HUDEP-2 (cell line): ENCODE measurements around the gene FYB1.

Experiments used
- DNase-seq, 76 experiments: peaks; one replicate each; lab custom pipeline; 2025; ENCODE audit not compliant: unreplicated experiment in 76 of 76; lab: John Stamatoyannopoulos, UW

The FYB1 gene

DNA sequence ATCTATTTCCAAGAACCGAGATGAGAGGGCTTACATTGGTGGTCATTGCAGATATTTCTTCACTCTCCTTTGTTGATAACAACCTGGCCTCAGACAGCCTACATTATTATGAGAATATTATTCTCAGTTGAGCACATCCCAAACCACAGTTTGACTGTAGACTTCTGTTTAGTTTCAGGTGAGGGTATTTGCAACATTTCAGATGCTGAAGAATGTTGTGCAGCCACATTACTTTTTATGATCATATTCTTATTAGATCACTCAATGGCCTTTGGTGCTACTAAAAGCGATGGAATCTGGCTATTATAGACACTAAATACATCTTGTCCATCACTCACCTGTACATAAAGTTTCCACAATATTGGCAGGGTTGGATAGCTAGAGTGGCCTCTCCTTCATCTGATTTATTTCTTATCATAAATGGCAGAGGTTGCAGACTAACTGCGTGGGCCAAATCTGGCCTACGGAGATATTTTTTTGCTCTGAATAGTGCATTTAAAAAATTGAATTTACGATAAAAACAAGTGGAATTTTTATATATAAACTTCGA is 119.0 kb downstream of the FYB1 start:
- no peak for DNase-seq

DNA sequence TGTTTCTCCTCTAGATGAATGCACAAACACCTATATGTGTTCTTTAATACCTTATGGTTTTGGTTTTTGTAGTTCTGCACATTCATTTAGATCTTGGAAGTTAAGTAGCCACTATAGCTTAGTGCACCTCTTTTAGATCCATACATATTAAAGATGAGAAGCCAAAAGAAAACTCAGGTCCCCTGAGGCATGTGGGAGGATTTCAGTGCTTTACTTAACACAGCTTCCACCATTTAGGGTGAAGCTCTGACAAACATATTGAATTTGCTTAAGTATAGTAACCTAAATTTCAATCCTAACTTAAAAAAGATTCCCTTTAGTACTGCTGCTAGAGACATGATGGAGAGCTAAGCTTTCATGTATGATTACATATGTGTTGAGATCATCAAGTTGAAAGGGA is 119.5 kb downstream of the FYB1 start:
- DNase-seq, result no peak

DNA sequence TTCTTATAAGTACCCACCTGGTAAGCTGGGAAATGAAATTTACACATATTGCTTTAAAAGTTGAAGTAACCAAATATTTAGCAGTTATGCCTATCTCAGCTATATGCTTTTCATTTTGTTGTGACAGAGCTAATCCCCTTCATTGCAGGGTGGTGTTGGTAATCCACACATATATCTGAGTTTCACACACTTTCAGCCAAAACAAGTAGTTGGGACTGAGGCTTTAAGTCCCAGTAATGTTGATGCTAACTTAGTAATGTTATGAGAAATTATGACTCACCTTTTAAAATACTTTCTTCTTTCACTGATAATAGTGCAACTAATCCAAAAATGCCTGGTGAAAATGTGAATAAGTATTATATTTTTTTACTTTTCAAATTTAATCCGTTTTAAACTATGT is 126.0 kb downstream of the FYB1 start:
- no peak for DNase-seq

DNA sequence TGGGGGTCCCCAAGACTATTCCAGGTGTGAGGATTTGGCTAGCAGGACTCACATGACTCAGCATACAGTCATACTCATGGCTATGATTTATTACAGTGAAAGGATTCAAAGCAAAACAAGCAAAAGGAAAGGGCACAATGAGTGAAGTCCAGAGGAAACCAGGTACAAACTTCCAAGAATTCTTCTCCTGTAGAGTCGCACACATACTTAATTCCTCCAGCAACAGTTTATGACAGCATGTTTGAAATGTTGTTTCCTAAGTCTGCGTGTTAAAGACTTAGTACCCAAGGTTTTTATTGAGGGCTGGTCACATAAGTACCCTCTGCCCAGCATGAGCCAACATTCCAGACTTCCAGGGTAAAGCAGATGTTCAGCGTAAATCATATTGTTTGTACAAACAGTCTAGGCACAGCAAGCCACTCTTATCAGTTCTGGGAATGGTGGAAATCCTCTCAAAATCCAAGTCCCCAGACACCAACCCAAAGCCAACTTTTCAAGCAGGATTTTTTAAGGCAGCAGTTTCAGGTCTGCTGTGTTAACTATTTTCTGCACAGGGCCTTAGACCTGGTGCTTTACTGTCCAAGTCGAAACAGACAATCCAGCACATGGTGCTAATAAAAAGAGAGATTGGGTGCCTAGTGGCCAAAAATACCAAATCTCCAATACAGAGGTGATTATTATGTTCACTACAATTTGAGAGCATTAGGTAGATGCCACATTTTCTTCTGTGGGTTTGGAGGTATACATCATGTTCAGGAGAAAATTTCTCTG is 126.6 kb downstream of the FYB1 start:
- DNase-seq, result no peak

DNA sequence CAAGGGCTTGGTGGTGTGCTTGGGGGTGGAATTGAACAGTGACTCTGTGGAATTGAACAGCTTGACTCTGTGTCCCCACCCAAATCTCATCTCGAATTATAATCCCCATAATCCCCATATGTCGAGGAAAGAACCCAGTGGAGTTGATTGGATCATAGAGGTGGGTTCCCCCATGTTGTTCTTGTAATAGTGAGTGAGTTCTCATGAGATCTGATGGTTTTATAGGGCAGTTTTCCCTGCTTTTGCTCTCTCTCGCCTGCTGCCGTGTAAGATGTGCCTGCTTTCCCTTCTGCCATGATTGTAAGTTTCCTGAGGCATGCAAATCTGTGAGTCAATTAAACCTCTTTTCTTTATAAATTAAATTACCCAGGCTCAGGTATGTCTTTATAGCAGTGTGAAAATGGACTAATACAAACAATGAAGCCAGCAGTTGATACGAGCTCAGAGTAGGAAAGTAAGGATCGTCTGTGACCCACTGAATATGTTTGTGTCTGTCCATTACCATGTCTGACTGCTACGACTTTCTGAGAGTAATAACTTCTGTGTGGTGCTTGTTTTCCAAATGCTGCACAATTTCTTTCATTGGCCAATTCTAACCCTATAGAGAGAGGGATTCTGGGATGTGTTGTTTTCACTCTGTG is 127.3 kb downstream of the FYB1 start:
- DNase-seq, result no peak

DNA sequence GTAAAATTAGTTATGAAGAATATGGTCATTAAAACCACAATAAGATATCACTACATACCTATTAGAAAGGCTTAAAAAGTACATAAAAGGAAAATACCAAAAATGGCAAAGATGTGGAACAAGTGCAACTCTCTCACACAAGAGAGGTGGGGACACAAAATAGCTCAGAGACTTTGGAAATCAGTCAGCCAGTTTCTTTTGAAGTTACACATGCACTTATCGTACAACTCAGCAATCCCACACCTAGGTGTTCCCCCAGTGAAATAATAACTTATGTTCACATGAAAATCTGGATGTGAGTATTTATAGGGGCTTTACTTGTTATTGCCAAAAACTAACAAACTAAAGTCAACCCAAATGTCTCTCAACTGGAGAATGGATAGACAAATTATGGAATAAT is 135.4 kb downstream of the FYB1 start:
- DNase-seq, result no peak

DNA sequence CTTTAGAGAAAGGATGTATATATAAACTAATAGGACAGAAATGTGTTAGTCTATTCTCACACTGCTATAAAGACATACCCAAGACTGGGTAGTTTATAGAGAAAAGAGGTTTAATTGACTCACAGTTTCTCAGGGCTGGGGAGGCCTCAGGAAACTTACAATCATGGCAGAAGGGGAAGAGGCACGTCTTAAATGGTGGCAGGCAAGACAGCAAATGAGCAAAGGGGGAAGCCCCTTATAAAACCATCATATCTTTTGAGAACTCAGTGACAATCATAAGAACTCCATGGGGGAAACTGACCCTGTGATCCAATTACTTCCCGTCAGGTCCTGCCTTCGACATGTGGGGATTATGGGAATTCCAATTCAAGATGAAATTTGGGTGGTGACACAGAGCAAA is 136.4 kb downstream of the FYB1 start:
- DNase-seq, result no peak

DNA sequence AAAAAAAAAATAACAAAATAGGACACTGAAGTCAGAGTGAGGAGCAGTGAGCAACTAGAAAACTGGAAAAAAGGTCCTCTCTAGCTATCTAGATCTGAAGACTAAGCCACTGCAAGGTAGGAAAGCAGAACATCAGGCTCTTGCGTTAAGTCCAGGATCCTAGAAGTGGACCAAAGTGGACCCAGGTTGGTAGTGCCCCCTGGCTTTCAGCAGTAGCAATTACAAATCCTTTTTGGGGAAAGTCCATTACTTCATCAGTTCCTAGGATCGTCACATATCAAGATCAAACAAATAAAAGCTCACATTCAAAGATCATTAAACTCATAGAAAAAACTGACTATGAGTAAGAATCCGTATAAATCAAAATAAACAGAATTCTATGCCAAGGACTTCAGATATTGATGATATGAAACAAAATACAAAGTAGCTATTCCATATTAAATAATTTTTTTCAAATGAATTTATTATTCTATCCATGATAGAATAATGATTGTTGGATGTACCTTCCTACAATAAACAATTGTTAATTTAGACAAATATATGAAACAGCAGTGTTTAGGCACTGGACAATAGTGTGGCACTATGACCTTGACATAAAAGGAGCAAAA is 138.7 kb downstream of the FYB1 start:
- DNase-seq, result peak in 58 of 76 experiments; percentile 1 to 75 (median 34)

DNA sequence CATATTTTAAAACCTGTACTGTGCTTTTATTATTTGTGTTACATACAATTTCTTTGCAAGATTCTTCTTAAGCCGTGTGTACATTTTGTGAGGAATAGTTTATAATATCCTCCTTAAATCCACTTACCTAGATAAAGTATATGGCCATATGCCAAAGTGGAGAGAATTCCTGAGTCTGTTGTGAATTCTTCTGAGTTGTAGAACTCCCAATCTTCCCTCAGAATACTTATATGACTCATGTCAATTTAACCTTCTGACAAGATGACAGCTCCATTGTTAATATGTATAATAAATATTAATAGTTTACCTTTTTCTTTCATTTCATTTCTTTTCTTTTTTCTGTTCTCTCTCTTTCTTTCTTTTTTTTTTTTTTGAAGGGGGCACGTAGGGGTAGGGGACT is 139.2 kb downstream of the FYB1 start:
- DNase-seq, result no peak

DNA sequence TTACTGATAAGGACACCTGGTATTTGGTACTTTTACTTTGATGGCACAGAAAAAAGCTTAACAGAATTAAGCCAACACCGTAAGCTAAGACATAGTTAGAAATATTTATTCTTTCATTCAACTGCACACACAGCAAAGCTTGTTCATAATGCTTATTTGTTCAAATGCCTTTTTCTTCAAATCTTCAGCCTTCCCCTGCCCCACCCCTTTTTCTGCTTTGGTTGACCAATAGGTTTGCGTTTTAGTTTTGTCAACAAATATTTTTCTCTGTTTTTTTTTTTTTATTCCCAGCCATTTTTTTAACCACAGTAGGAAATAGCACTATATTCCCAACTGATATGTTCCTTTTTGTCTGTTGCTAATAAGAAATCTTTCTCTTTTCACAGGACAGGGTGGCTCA is 140.2 kb downstream of the FYB1 start:
- no peak for DNase-seq

DNA sequence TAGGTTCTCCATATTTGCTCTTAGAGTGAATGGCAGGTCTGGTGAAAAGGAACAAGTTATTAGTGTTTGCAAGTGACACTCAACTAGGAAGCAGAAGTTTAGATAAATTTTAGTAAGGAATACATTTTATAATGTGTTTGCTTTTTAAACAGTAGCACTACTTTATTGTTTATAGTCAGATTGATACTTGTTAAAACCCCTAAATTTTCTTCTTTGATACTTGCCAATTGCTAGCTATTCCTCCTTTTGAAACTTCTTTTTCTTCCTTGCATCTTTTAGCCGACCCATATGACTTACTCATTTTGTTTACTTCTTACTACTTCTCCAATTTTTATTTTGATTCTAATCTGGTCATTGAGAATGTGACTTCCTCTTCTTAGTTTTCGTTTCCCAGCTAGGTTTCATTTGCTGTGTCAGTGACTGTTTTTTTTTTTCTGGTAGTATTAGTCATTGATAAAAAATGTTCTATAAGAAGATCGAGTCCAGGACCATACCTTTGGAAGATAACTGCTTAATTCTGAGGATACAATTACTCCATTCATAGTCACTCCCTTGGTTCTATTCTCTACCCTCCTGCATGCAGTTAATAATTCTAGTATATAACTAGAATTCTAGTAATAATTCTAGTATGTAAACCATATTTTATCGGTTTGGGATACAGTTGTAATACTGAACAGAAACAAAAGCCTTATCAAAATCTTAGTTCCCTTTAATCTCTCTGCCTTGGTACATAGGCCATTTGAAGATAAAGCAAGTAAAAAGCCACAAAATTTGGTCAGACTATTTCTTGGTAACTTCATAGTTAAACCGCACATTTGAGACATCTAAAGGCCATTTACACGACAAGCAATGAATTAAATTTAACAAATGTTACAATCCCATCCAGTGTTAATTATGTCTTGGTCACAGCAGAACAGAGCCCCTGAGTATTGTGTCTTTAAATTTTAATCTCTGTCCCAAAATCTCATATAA is 142.3 kb downstream of the FYB1 start:
- peak in 32 of 76 experiments; percentile 3 to 76 (median 38) for DNase-seq

DNA sequence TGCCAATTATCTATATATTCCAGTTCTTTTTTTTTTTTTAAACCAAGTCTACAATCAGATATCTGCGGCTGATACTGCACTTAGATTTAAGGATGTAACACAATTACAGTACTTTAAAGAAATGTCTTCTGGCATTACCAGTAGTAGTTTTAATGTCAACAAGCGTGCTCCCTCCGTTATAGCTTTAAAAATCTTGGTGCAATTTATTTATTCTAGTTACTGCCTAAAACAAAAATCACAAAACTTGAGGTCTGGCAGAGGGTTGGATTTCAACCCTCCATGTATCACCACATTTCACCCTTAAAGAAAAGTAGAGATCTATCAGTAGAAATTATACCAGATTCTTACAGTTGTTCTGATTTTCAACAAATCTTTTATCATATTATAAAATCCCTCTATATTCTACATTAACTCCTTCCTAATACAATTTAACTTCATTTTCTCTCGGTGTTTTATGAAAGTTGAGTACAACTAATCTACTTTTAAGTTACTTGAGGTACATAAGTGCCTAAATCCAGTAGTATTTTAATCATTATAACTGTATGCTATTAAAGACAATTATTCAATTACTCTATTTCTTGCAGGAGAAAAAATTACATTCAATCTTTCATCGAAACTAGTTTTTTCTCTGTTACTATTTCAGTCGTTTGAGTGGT is 143.1 kb downstream of the FYB1 start:
- DNase-seq, result no peak

DNA sequence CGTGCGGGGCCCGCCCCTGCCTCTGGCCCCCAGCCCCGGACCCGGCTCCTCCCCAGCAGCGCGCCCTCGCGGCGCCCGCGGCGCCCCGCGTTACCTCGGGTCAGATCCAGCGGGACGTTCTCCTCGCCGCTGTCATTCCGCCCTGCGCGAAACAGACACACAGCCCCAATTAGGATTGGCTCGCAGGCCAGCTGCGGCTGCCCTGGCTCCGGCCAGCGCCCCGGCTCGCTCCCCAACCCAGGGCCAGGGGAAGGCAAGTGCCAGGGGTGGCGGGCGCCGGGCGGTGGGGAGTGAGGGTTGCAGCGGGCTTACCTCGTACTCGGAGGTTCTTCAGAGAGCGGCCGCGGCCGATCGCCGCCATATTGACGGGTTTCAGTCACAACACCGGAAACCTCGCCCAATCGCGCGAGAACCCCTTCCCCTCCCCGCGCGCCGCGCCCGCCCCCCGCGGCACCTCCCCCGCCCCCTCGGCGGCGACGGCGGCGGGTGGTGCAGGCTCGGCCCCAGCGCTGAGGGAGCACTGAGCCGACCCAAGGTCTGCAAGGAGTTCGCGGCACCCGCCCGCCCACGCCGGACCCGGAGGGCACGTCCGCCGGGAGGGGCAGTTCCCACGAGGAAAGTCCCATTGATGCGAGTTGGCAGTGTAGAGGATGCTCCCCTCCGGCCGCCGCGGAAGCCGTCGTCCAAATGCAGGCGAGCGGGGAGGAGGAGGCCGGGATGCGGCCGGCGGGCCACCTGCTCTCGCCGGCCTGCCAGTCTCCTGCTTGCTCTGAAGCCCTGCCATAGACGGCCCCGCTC is 145.1 kb downstream of the FYB1 start, which contains the start of gene RICTOR:
Gene RICTOR, minus strand, starts transcription at position 383 of the 798 bp plus-strand sequence. Its CDS starts 22 bp downstream, at position 361.
- DNase-seq, result peak in 75 of 76 experiments; percentile 19 to 95 (median 80)

DNA sequence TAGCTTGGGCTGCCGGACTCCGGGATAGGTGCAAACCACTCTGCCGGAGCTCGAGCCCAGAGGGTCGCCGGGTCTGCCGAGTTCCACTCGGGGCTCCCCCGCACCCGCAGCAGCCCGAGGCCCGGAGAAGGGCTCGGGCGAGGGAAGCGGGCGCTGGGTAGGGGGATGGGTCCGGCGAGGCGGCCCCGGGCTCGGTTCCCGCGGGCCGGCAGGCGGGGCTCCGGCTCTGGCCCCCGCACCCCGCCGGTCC is 145.7 kb downstream of the FYB1 start:
- DNase-seq, result peak in 9 of 76 experiments; percentile 22 to 55 (median 36)

DNA sequence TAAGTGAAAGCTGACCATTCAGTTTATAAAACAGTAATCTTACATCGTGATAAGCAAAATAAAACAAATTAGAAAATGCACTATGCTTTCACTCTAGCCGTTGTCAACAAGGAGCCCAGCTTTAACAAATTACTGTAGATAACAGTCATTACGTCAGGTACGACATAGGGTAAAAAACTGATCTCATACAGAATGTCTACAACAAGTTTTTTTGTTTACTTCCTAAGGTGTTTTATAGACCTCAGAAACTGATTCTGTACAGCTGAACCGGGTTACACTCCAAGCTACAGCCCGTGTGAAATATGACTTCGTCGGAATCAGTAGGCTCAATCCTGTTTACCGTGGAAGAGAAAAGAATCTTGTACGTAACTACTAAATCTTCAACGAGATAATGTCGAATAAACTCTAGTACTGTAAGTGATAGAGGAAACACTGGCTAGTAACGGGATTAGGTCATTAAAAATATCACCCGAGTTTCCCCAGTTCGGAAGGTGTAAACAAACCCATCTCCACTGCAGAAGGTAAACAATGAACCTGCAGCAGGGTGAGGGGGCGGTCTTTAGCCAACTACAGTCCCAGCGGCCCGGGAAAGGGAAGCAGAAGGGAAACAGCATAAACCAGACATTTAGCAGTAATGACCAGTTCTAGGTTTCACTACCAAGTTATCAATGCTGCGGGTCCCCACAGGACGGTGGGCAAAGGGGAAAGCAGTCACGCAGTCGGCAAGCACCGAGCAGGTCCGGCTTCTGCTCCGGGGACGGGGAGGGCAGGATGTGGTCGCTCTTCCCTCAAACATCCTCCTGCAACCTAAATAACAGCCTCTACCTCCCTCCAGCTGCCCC is 146.2 kb downstream of the FYB1 start:
- peak in 42 of 76 experiments; percentile 3 to 62 (median 20) for DNase-seq

DNA sequence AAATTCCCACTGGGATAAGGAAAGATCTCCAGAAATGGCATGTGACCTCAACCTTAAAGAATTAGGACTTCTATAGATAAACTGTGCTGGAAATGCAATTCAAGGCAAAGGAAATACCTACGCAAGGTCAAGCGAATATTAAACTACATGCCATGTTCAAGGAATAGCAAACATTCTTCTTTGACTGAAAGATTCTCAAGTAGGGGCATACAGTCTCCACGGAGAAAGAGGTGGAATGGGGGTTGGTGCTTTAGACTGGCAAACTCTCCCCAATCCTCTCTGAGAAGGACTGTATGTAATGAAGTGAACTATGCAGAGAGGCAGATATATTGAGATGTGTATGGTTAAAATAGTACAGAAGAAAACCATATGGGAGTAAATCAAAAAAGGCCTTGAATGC is 151.3 kb downstream of the FYB1 start:
- no peak for DNase-seq

DNA sequence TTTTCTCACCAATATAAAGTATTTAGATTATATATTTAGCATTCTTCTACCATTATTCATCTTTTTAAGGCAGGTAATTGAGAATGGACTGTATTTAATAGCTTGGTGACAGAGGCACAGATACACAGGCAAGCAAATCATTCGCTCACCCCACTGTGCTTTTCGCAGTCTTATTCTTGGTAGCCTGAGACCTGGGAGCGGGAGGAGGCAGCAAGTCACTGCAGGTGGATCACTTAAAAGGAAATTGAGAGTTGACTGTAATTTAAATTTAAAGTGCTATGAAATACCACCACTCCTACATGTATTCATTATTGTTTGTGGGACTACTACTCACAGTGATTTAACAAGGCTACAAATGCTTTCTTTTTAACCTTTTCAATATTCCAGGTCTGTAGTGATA is 154.9 kb downstream of the FYB1 start:
- no peak for DNase-seq

DNA sequence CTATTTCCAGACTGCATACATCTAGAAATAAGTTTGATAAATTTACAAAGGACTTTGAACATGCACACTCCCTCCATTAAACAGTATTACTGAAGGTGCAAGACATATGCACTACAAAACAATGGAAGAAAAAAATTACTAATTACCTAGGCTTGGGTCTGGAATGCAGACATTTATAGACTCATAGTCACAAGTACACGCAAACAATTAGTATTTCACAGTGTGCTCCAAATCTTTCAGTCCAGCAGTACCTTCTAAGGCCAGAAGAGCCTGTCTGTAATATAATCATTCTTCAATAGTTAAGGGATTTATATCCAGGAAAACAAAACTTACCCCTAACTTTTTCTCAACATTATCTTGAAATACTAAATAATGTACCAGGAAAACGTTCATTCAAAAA is 156.3 kb downstream of the FYB1 start:
- DNase-seq, result no peak
